Testis (tissue), 2 donors: Measurements from ENCODE around the gene MLLT1.

ENCODE experiments used
- CTCF ChIP-seq, 3 experiments: fragments of 450-650 bp in 2 of 3; fragments of 200-600 bp in 1 of 3; sonication (generic) in 1 of 3; IDR thresholded peaks; one replicate each; pipeline ENCODE4 v1.5.1; 2016 to 2019; ENCODE audit warnings: antibody characterized with exemption in 3 of 3, mild to moderate bottlenecking in 2 of 3, moderate library complexity in 1 of 3
- POLR2A ChIP-seq: fragments of 450-650 bp; IDR thresholded peaks from one replicate; pipeline ENCODE4 v1.6.1; 2017; ENCODE audit warnings: antibody characterized with exemption, mild to moderate bottlenecking, moderate library complexity

- no peak for TF ChIP-seq CTCF (IDR thresholded peaks at IDR 0.05)
- no peak for TF ChIP-seq POLR2A
Measured at GRCh38 chr19:6268382-6268771, 11.4 kb downstream of the MLLT1 start.
